Bronchial epithelial cell (primary cell): ENCODE data around the gene PRR20E. TPM values are rescaled to one million over a fixed set of nuclear protein-coding genes. Genes with fewer than 3 reads are reported as not detected.
"Not testable (repeated sequence)": the region's sequence is repeated elsewhere in the genome, so short reads cannot be mapped to it uniquely, and the experiment has no call there.

Experiments
- DNase-seq: peaks from one replicate; pipeline ENCODE4 v3.0.0-alpha.2; 2010; ENCODE audit warnings: low read depth
- FAIRE-seq: peaks from 2 replicates; lab custom pipeline; 2011; peaks lifted over from hg19 to GRCh38; lab: Jason Lieb, UNC
- H3K27me3 ChIP-seq: 2 replicates; pipeline ENCODE4 v1.5.1; 2011; ENCODE audit warnings: low read length; ENCODE audit not compliant: control insufficient read depth, insufficient read depth
- H3K36me3 ChIP-seq: 2 replicates; pipeline ENCODE4 v1.5.1; 2011; ENCODE audit warnings: low read length; ENCODE audit not compliant: control insufficient read depth, insufficient read depth
- H3K4me3 ChIP-seq: 2 replicates; pipeline ENCODE4 v1.5.1; 2011; ENCODE audit warnings: mild to moderate bottlenecking, low read depth, low read length, control low read depth
- CTCF ChIP-seq: IDR thresholded peaks from 2 replicates; pipeline ENCODE4 v1.5.1; 2011; ENCODE audit warnings: mild to moderate bottlenecking, moderate library complexity, low read length, control low read depth, inconsistent platforms; ENCODE audit not compliant: insufficient read depth, severe bottlenecking
- total RNA-seq: library from RNA; depleted of rRNA; stranded (reverse); fragments of >200 nt; gene quantifications from 2 replicates; pipeline ENCODE4 v1.2.1, GENCODE V29; 2014

Gene PRR20E
- not detected in 2 replicates for total RNA-seq

- H3K27me3 ChIP-seq, H3K4me3 ChIP-seq, H3K36me3 ChIP-seq, DNase-seq, FAIRE-seq: not testable (repeated sequence)
These were observed at the start of gene PRR20E for GRCh38 chr13:57166897-57167296. Gene PRR20E (plus strand): TSS chr13:57167197. CDS start chr13:57167584, 387 bp downstream.

- TF ChIP-seq CTCF = no peak
- Histone ChIP-seq H3K36me3 (no peaks in the 10 kb centered on the region), H3K4me3 (no peak overlapping the region), H3K27me3 (no peaks in the 10 kb centered on the region)
- DNase-seq = no peak
- no peak for FAIRE-seq
These were observed 43.3 kb upstream of the PRR20E start for GRCh38 chr13:57123681-57124080.

GRCh38 chr13:57128909-57129308, 38.1 kb upstream of the PRR20E start:
- TF ChIP-seq CTCF = no peak
- Histone ChIP-seq H3K27me3 (no peaks in the 10 kb centered on the region), H3K36me3 (no peaks in the 10 kb centered on the region), H3K4me3 (no peak overlapping the region)
- FAIRE-seq (no peak), DNase-seq (no peak)

- FAIRE-seq (no peak), DNase-seq (no peak)
- Histone ChIP-seq H3K4me3 (no peak overlapping the region), H3K27me3 (no peaks in the 10 kb centered on the region), H3K36me3 (no peaks in the 10 kb centered on the region)
- no peak for TF ChIP-seq CTCF
These were observed 30.9 kb upstream of the PRR20E start for GRCh38 chr13:57136093-57136492.

- TF ChIP-seq CTCF = no peak
- H3K4me3 ChIP-seq = no peak overlapping the region
- no peaks in the 10 kb centered on the region for H3K36me3 ChIP-seq
- no peak for DNase-seq
- H3K27me3 ChIP-seq = no peaks in the 10 kb centered on the region
- FAIRE-seq = no peak
These were observed 29.4 kb upstream of the PRR20E start for GRCh38 chr13:57137585-57137984.

GRCh38 chr13:57138988-57139387, 28.0 kb upstream of the PRR20E start:
- DNase-seq (no peak), FAIRE-seq (no peak)
- H3K4me3 ChIP-seq = no peak overlapping the region
- H3K27me3 ChIP-seq = no peaks in the 10 kb centered on the region
- no peak for TF ChIP-seq CTCF
- no peaks in the 10 kb centered on the region for H3K36me3 ChIP-seq

- not testable (repeated sequence) for H3K4me3 ChIP-seq, H3K27me3 ChIP-seq, DNase-seq, H3K36me3 ChIP-seq, FAIRE-seq
These were observed 27.2 kb upstream of the PRR20E start for GRCh38 chr13:57139781-57140180.

GRCh38 chr13:57140235-57140968, 26.6 kb upstream of the PRR20E start, which contains the start of gene PRR20A:
Gene PRR20A (plus strand): TSS chr13:57140918. CDS start chr13:57141305, 387 bp downstream.
- FAIRE-seq = not testable (repeated sequence)

GRCh38 chr13:57147188-57147587, 19.8 kb upstream of the PRR20E start, which contains the start of gene PRR20B:
Gene PRR20B (plus strand): TSS chr13:57147488. CDS start chr13:57147875, 387 bp downstream.
- not testable (repeated sequence) for FAIRE-seq

More at GRCh38 chr13:57140235-57140968, 26.6 kb upstream of the PRR20E start, which contains the start of gene PRR20A:
- not testable (repeated sequence) for H3K4me3 ChIP-seq, H3K36me3 ChIP-seq, H3K27me3 ChIP-seq, DNase-seq

More at GRCh38 chr13:57147188-57147587, 19.8 kb upstream of the PRR20E start, which contains the start of gene PRR20B:
- not testable (repeated sequence) for H3K36me3 ChIP-seq, H3K4me3 ChIP-seq, H3K27me3 ChIP-seq, DNase-seq
